HG02571 (cell line): Measurements from ENCODE around the gene FOXP1.

Source experiments
- ATAC-seq: cut with Tn5 transposase; IDR thresholded peaks from one replicate; pipeline ENCODE4 v1.9.1; 2021; ENCODE audit warnings: mild to moderate bottlenecking, moderate library complexity; ENCODE audit not compliant: unreplicated experiment

Gene FOXP1

GRCh38 chr3:71384837-71385716, 198.5 kb downstream of the FOXP1 start:
- ATAC-seq, result no peak

DNA sequence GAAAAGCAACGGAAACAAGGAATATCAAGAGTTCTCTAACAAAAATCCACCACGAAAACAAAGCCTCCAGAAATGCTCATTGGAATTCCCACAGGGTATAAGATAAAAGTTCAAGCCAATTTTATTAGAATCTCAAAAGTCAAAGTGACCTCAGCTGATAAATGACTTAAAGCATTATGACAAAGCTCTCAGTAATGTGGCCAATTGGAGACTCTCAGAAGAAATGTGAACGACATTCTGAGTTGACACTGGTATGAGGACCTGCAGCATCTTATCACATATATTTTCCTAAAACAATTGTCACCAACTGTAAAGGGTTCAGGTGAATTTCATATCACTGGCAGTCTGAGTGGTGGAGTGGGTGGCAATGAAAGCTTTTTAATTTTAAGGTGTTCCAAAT, 199.1 kb downstream of the FOXP1 start:
- no peak for ATAC-seq

GRCh38 chr3:71380096-71380495, 203.4 kb downstream of the FOXP1 start:
- no peak for ATAC-seq

GRCh38 chr3:71378509-71378908, 205.0 kb downstream of the FOXP1 start:
- ATAC-seq, result no peak

DNA sequence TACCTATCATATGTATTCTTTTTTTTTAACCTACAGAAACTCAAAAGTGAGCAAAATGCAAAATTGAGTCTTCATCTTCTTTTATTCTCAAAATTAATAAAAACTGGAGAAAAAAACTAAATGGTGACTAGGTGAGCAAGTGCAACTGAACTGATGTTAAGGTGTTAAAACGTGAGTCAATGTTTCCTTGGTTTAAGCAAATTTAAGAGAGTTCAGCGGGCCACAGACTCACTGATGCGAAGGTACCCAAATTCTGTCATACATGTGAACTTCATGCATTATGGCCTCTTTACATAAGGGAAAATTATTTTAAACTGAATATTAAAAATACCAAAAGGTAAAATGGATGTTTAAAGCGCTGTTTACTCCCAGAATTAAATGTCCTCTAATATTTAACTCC, 206.6 kb downstream of the FOXP1 start:
- ATAC-seq, result no peak

- ATAC-seq, result no peak
Measured at GRCh38 chr3:71376503-71376902, 207.0 kb downstream of the FOXP1 start.

- ATAC-seq, result no peak
Measured at GRCh38 chr3:71374582-71374981, 208.9 kb downstream of the FOXP1 start.

- ATAC-seq, result no peak
Measured at GRCh38 chr3:71372911-71373637, 210.5 kb downstream of the FOXP1 start.

DNA sequence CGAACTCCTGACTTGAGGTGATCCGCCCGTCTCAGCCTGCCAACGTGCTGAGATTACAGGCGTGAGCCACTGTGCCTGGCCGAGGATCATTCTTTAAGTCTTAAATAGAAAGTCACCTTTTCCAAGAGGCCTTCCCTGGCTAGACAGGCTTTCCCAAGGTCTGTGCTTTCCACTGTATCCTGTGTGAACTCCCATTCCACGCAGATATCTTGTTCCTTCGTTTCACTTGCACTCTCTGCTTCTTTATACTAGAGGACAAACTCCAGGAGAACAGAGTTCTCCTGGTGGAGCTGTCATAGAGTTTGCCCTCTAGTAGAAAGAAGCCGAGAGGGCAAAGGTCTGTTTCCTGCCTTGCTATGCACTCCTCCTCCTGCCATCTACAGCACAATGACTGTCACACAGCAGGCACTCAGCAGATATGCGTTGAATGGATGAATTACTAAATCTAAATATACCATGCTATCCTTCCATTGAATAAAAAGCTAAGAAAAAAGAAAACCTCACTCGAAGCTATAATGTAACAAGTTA, 211.2 kb downstream of the FOXP1 start:
- no peak for ATAC-seq

DNA sequence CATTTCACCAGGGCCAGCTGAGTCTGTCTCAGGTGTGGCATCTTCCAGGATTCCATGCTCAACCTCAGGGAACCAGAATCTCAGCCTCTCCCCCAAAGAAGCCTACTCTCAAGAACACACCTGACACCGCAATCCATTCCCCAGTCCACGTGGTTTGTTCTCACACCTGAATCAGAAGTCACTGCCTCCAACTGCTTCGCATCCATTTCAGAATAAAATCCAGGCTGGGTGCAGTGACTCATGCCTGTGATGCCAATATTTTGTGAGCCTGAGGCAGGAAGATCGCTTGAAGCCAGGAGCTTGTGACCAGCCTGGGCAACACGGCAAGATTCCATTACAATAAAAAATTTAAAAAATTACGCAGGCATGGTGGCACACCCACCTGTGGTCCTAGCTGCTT, 212.2 kb downstream of the FOXP1 start:
- ATAC-seq, result no peak

- no peak for ATAC-seq
Measured at GRCh38 chr3:71370467-71370866, 213.1 kb downstream of the FOXP1 start.

DNA sequence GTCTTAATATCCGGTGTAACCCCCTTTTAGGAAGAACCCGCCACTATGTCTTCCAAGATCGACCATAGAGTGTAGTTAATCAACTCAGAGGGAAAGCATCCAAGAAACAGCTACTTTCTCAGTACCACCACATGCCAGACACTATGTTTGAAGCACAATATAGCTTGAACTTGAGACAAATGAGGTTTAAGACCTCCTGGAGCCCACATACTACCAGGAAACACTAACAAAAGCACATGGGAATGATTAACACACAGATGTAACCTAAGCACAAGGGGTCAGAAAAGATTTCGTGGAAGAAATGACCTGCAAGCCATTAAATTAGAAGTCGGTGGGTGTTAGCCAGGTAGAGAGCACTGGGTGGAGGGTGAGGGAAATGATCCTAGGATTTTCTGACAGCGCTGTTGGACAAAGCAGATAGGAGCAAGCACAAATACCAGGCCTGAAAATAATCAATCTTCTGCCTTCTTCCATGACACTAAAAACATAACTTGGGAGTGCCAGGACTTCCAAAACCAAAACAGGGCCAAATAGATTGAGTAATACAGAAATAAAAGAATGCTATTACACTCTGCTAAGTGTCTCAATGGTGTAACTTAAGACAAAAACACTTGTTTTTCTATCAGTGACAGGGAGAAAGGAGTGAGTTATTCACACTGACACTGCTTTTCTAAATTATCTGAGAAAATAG, 213.7 kb downstream of the FOXP1 start:
- ATAC-seq, result no peak

- no peak for ATAC-seq
Measured at GRCh38 chr3:71366988-71367604, 216.4 kb downstream of the FOXP1 start.

GRCh38 chr3:71361334-71361890, 222.1 kb downstream of the FOXP1 start:
- no peak for ATAC-seq

DNA sequence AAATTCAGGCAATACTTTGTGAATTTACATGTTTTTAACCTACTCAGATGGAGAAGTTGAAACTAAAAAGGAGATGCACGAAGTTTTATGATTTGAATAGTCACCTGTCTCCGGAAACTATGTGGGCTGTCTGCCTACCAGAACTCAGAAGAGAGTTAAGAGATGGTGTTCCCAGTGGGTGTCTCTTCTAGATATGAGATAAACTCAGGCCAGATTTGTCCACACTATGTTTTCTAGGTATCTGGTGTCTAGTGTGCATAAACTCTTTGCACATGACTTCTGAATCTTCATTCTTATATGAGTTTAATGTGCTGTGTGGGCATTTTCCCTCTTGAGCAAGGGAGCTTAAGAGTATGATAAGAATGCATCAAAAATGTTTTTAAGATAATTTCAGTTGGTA, 222.8 kb downstream of the FOXP1 start:
- ATAC-seq, result peak; percentile 77

- peak; percentile 21 for ATAC-seq
Measured at GRCh38 chr3:71360180-71360579, 223.3 kb downstream of the FOXP1 start.

GRCh38 chr3:71358243-71358642, 225.3 kb downstream of the FOXP1 start:
- no peak for ATAC-seq

GRCh38 chr3:71356265-71356664, 227.3 kb downstream of the FOXP1 start:
- no peak for ATAC-seq

- ATAC-seq, result no peak
Measured at GRCh38 chr3:71355862-71356261, 227.7 kb downstream of the FOXP1 start.

DNA sequence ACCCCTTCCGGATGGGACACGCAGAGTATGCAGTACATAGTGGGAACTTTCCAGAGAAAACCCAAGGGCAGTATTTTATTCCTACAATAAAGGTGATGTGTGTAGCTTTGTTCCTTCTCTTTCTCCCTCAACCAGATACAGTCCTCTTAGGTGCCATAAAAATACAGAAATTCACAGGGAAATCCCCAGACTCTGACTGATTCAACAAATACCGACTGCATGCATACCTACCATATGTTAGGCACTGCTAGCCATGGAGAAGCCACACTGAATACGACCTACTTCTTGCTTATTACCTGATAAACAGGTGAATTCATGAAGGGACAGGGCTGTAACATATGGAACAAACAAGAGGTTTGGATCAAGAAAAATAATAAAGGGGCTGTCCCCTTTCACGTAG, 228.5 kb downstream of the FOXP1 start:
- ATAC-seq, result no peak
